Measurements from ENCODE around the gene DOCK4.

- TF ChIP-seq FOXA1 (IDR thresholded peaks at IDR 0.05), result no peak
- no peak for TF ChIP-seq SP1 (IDR thresholded peaks at IDR 0.05)
- TF ChIP-seq CTBP1 (IDR thresholded peaks at IDR 0.05; ENCODE audit: borderline replicate concordance), result no peak
- no peak for TF ChIP-seq BHLHE40 (IDR thresholded peaks at IDR 0.05; ENCODE audit: borderline replicate concordance)
Measured at GRCh38 chr7:111846898-111847297, 359.3 kb downstream of the DOCK4 start.
